H1 (cell line): ENCODE results near the gene SLC8A3.

Experiments used
- CEBPB ChIP-seq: IDR thresholded peaks from 2 replicates; pipeline ENCODE4 v1.6.1; 2012; ENCODE audit warnings: low read depth, low read length
- NRF1 ChIP-seq: IDR thresholded peaks from 2 replicates; pipeline ENCODE4 v1.6.1; 2011; ENCODE audit warnings: mild to moderate bottlenecking, low read depth, low read length, improper control_type of control experiment
- RAD21 ChIP-seq, 2 experiments: IDR thresholded peaks in 1 of 2; conservative IDR thresholded peaks in 1 of 2; 2 replicates each; pipeline ENCODE4 v1.6.1; 2011; ENCODE audit warnings: low read depth in 2 of 2, low read length in 2 of 2, improper control_type of control experiment in 1 of 2, inconsistent platforms in 1 of 2, mild to moderate bottlenecking in 1 of 2, moderate library complexity in 1 of 2
- YY1 ChIP-seq: IDR thresholded peaks from 2 replicates; pipeline ENCODE4 v1.6.1; 2011; ENCODE audit warnings: low read depth, mild to moderate bottlenecking, low read length
- TF ChIP-seq, protein P1 (sequence below), 3 experiments: IDR thresholded peaks; 1 replicate in 2 of 3; 2 replicates in 1 of 3; pipeline versions ENCODE4 v1.5.1 to v1.6.1; 2011; ENCODE audit warnings: low read length in 3 of 3, mild to moderate bottlenecking in 3 of 3, inconsistent platforms in 2 of 3, low read depth in 1 of 3, moderate library complexity in 1 of 3; ENCODE audit not compliant: insufficient read depth in 1 of 3; ENCODE audit errors: control extremely low read depth in 1 of 3

DNA sequence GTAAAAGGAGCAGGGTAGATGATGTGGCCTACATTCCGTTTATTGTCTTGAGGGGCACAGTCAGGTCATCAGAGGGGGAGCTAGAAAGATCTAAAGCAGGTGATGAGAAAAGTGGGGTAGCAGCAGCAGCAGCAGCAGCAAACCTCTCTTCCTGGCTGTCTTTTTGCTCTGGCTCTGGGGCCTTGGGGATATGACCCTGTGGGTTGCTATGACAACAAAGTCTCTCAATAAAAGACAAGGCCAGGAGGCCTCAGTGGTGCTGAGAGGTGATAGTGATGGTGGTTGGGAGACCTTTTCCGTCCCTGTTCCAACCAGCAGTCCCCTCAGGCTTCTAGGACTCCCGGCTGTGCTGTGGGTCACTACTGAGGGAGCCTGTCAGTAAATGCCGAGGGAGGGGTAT, 138.6 kb downstream of the SLC8A3 start:
- TF ChIP-seq YY1 (no peak), CEBPB (no peak), RAD21 (IDR thresholded peaks at IDR 0.05 in 1 of 2, conservative IDR thresholded peaks at IDR 0.05 in 1 of 2; ENCODE audit: low read depth in 2 of 2, low read length in 2 of 2) (no peak), NRF1 (no peak)
- TF ChIP-seq, protein P1, sequence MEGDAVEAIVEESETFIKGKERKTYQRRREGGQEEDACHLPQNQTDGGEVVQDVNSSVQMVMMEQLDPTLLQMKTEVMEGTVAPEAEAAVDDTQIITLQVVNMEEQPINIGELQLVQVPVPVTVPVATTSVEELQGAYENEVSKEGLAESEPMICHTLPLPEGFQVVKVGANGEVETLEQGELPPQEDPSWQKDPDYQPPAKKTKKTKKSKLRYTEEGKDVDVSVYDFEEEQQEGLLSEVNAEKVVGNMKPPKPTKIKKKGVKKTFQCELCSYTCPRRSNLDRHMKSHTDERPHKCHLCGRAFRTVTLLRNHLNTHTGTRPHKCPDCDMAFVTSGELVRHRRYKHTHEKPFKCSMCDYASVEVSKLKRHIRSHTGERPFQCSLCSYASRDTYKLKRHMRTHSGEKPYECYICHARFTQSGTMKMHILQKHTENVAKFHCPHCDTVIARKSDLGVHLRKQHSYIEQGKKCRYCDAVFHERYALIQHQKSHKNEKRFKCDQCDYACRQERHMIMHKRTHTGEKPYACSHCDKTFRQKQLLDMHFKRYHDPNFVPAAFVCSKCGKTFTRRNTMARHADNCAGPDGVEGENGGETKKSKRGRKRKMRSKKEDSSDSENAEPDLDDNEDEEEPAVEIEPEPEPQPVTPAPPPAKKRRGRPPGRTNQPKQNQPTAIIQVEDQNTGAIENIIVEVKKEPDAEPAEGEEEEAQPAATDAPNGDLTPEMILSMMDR (IDR thresholded peaks at IDR 0.05; ENCODE audit: control extremely low read depth in 1 of 3, insufficient read depth in 1 of 3, low read depth in 1 of 3, low read length in 3 of 3), result no peak
